ENCODE measurements around the gene MFAP5. TPM values are rescaled to one million over a fixed set of nuclear protein-coding genes. Genes with fewer than 3 reads are reported as not detected.
A peak's percentile ranks its signal among the peaks of the same experiment; 100 is the strongest.
"Not testable (repeated sequence)": the region's sequence is repeated elsewhere in the genome, so short reads cannot be mapped to it uniquely, and the experiment has no call there.

MFAP5 gene
- total RNA-seq, 1 donor from 2014 or later = 29.1 TPM

DNA sequence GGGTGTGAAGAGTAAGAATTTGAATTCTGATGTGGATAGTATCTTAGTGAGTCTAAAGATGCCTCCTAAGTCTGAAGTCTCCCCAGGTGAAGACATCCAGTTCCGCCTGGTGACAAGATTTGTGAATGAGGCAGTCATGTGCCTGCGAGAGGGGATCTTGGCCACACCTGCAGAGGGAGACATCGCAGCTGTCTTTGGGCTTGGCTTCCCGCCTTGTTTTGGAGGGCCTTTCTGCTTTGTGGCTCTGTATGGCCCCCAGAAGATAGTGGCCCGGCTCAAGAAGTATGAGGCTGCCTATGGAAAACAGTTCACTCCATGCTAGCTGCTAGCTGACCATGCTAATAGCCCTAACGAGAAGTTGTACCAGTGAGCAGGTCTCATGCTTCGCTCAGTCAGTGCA is 25.4 kb downstream of the MFAP5 start:
- intact Hi-C loops (cut with micrococcal nuclease) = no loop called here
- no peak for DNase-seq
- ATAC-seq = no peak

DNA sequence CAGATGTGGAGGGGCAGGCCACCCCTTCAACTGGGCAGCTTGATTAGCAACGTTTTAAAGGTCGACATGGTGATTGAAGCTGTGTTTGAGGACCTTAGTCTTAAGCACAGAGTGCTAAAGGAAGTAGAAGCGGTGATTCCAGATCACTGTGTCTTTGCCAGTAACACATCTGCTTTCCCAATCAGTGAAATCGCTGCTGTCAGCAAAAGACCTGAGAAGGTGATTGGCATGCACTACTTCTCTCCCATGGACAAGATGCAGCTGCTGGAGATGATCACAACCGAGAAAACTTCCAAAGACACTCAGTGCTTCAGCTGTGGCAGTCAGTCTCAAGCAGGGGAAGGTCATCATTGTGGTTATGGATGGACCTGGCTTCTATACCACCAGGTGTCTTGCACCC is 26.0 kb downstream of the MFAP5 start:
- intact Hi-C loops (cut with micrococcal nuclease) = no loop called here
- DNase-seq (no peak), ATAC-seq (no peak)

DNA sequence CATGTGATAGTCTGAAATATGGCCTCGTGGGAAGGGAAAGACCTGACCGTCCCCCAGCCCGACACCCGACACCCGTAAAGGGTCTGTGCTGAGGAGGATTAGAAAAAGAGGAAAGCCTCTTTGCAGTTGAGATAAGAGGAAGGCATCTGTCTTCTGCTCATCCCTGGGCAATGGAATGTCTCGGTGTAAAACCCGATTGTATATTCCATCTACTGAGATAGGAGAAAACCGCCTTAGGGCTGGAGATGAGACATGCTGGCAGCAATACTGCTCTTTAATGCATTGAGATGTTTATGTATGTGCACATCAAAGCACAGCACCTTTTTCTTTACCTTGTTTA is 26.6 kb downstream of the MFAP5 start:
- intact Hi-C loops (cut with micrococcal nuclease); DNase-seq; ATAC-seq: not testable (repeated sequence)

GRCh38 chr12:8635342-8636006 is 27.2 kb downstream of the MFAP5 start:
- not testable (repeated sequence) for DNase-seq

GRCh38 chr12:8630131-8630530 is 32.5 kb downstream of the MFAP5 start:
- ATAC-seq = no peak
- DNase-seq = no peak
- intact Hi-C loops (cut with micrococcal nuclease) = no loop called here

More at GRCh38 chr12:8635342-8636006, 27.2 kb downstream of the MFAP5 start:
- intact Hi-C loops (cut with micrococcal nuclease); ATAC-seq: not testable (repeated sequence)

- no peak for ATAC-seq
Measured at GRCh38 chr12:8629486-8630033, 33.1 kb downstream of the MFAP5 start.

GRCh38 chr12:8628731-8629130 is 33.9 kb downstream of the MFAP5 start:
- intact Hi-C loops (cut with micrococcal nuclease) = no loop called here
- no peak for ATAC-seq
- no peak for DNase-seq

More at GRCh38 chr12:8629486-8630033, 33.1 kb downstream of the MFAP5 start:
- intact Hi-C loops (cut with micrococcal nuclease) = no loop called here
- no peak for DNase-seq

- intact Hi-C loops (cut with micrococcal nuclease); DNase-seq; ATAC-seq: not testable (repeated sequence)
Measured at GRCh38 chr12:8624750-8625149, 37.9 kb downstream of the MFAP5 start.

GRCh38 chr12:8622646-8623045 is 40.0 kb downstream of the MFAP5 start:
- no peak for DNase-seq
- intact Hi-C loops (cut with micrococcal nuclease) = no loop called here
- no peak for ATAC-seq

DNA sequence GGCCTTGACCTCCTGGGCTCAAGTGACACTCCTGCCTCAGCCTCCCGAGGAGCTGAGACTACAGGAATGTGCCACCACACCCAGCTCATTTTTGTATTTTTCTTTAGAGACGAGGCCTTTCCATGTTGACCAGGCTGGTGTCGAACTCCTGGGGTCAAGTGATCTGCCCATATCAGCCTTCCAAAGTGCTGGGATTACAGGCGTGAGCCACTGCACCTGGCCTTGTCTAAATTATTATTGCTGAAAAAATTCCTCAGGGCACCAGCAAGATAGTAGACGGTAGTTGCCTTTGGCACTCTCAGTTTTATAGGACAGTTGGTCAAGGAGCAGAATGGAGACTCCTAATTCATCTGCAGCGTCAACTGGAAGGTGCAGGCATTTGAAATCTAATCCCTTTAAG is 47.4 kb downstream of the MFAP5 start:
- DNase-seq (no peak), ATAC-seq (no peak)
- intact Hi-C loops (cut with micrococcal nuclease) = no loop called here

DNA sequence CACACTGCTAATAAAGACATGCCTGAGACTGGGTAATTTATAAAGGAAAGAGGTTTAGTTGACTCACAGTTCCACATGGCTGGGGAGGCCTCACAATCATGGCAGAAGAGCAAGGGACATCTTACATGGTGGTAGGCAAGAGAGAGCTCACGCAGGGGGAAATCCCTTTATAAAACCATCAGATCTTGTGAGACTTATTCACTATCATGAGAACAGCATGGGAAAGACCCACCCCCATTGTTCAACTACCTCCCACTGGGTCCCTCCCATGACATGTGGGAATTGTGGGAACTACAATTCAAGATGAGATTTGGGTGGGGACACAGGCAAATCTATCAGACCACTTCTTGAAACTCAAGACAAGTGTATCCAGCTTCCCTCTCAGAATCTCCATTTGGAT is 48.7 kb downstream of the MFAP5 start:
- ATAC-seq; DNase-seq; intact Hi-C loops (cut with micrococcal nuclease): not testable (repeated sequence)

GRCh38 chr12:8612629-8613028 is 50.0 kb downstream of the MFAP5 start, which contains the start of gene AICDA:
AICDA (minus strand) TSS chr12:8612859; CDS start chr12:8612767, 92 bp downstream.
- DNase-seq (no peak), ATAC-seq (no peak)
- intact Hi-C loops (cut with micrococcal nuclease) = no loop called here

GRCh38 chr12:8609061-8609570 is 53.5 kb downstream of the MFAP5 start:
- intact Hi-C loops (cut with micrococcal nuclease) = loop anchor here (5.0 kb wide), 1 partner anchor 67 kb away; the partner anchor contains the start of gene CLEC4E
- DNase-seq (no peak), ATAC-seq (peak; percentile 39)

GRCh38 chr12:8606890-8607289 is 55.7 kb downstream of the MFAP5 start:
- DNase-seq = no peak
- no peak for ATAC-seq
- intact Hi-C loops (cut with micrococcal nuclease) = loop anchor here (5.0 kb wide), 1 partner anchor 65 kb away; the partner anchor contains the start of gene CLEC4E

- no peak for DNase-seq
- ATAC-seq = no peak
- intact Hi-C loops (cut with micrococcal nuclease) = loop anchor here (5.0 kb wide), 1 partner anchor 63 kb away; the partner anchor contains the start of gene CLEC4E
Measured at GRCh38 chr12:8605057-8605456, 57.6 kb downstream of the MFAP5 start.

DNA sequence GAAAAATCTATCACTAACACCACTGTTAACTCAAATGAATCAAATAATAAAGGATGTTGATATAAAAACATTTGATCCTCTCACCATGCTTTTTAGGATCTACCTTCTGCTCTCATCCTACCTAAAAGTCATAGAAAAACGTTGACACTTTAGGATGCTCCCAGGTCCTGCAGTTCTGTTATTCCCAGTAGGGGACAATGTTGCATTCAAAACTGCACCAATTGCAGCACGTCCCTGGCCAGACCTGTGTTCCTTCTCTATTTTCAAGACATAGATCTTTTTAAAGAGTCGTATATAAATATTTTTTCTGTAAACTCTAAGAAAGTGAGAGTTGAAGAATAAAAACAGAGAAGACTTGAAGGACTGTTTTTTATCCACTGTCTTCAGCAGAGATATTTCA is 58.8 kb downstream of the MFAP5 start:
- ATAC-seq (no peak), DNase-seq (no peak)
- intact Hi-C loops (cut with micrococcal nuclease) = no loop called here

GRCh38 chr12:8603286-8603685 is 59.3 kb downstream of the MFAP5 start:
- intact Hi-C loops (cut with micrococcal nuclease) = no loop called here
- DNase-seq (no peak), ATAC-seq (no peak)

DNA sequence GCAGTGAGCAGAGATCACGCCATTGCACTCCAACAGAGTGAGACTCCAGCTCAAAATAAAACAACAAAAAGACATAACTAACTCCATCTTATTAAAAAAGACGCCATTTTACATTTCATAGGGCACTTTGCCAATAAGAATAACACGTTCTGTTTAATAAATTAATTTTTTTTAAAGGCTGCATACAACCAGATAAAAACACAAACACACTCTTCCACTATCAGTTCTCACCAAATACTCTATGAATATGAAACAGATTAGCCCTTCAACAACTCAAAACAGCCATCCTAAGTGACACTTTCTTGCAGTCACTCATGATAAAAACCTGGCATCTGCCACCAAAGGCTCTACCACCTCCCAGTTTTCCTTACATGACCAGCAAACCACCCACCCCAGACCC is 66.1 kb downstream of the MFAP5 start:
- intact Hi-C loops (cut with micrococcal nuclease) = no loop called here
- ATAC-seq = no peak

More for the DNA sequence above, 66.1 kb downstream of the MFAP5 start:
- no peak for DNase-seq
